Ovary (tissue), 9 donors: ENCODE measurements around the gene GSG1L2. TPM values are rescaled to one million over a fixed set of nuclear protein-coding genes. Genes with fewer than 3 reads are reported as not detected.

Experiments
- DNase-seq, 5 donors: peaks; one replicate each; pipeline ENCODE4 v3.0.0-alpha.2; 2019 to 2020
- H3K27ac ChIP-seq, 2 donors: fragments of 200-600 bp; one replicate each; pipeline versions ENCODE4 v1.5.1 to v1.8.0; 2019 to 2022
- H3K27me3 ChIP-seq: fragments of 200-600 bp; one replicate; pipeline ENCODE4 v1.8.0; 2022
- H3K36me3 ChIP-seq: fragments of 200-600 bp; sonication (generic); one replicate; pipeline ENCODE4 v1.5.1; 2019
- H3K4me1 ChIP-seq: one replicate; pipeline ENCODE4 v1.8.1; 2013; ENCODE audit warnings: mild to moderate bottlenecking, moderate library complexity; ENCODE audit not compliant: insufficient read depth
- H3K4me3 ChIP-seq: fragments of 200-600 bp; sonication (generic); one replicate; pipeline ENCODE4 v1.5.1; 2017
- H3K9me3 ChIP-seq, 2 donors: fragments of 200-600 bp in 1 of 2; sonication (generic) in 1 of 2; one replicate each; pipeline versions ENCODE4 v1.5.1 to v1.8.1; 2013 to 2019; ENCODE audit warnings: mild to moderate bottlenecking in 1 of 2, moderate library complexity in 1 of 2
- CTCF ChIP-seq, 3 donors: fragments of 450-650 bp in 2 of 3; fragments of 200-600 bp in 1 of 3; IDR thresholded peaks; one replicate each; pipeline versions ENCODE4 v1.5.1 to v1.8.0; 2016 to 2022; ENCODE audit warnings: antibody characterized with exemption in 3 of 3, mild to moderate bottlenecking in 1 of 3
- EP300 ChIP-seq: sonication (generic); formaldehyde crosslinking; IDR thresholded peaks from one replicate; pipeline ENCODE4 v1.6.1; 2017; ENCODE audit warnings: antibody characterized with exemption
- POLR2A ChIP-seq: fragments of 450-650 bp; IDR thresholded peaks from one replicate; pipeline ENCODE4 v1.6.1; 2017; ENCODE audit warnings: antibody characterized with exemption, mild to moderate bottlenecking, moderate library complexity
- WGBS, 3 donors: extraction: QIAGEN DNeasy Blood & Tissue Kit in 1 of 3; methylation state at CpG; one replicate each; pipeline versions ENCODE4 v1.1.5 to v1.1.7; 2013 to 2017; 5-methylcytosine and 5-hydroxymethylcytosine counted together
- intact Hi-C, 4 donors: fragments of 100-400 bp; cut with DNase I; formaldehyde crosslinking; loops; one replicate each; pipeline versions ENCODE4 v1.11.0 to v1.15.1; 2022 to 2023
- polyA plus RNA-seq, 2 donors: library from polyadenylated mRNA; stranded (reverse); fragments of 200-250 nt in 1 of 2; fragments of 350-450 nt in 1 of 2; fragmentation: Illumina TruSeq in 1 of 2; extraction: RNeasy Lipid Tissue Mini Kit (QIAGEN cat#74804) in 1 of 2; gene quantifications; one replicate each; pipeline ENCODE4 v1.2.3, GENCODE V29; 2013 to 2014
- total RNA-seq, 7 donors: library from RNA; depleted of rRNA in 2 of 7; stranded (reverse); fragments of >200 nt in 2 of 7; fragmentation: NEBNext Ultra II Directional in 3 of 7; extraction: Animal tissue kit (Norgen Biotek cat#: 25700) in 3 of 7; gene quantifications; one replicate each; pipeline versions ENCODE4 v1.1.0 to v1.2.4, GENCODE V29; 2016 to 2023
- donor health status: DM: no; HTN: no; CAD: no; lungs with moderate emphysema.
- donor health status: DM: no; HTN: no; CAD: no.
- donor health status: Bipolar disorder and iron deficiency.
- donor health status: DM: yes; HTN: yes; CAD: no.
- donor health status: DM: no; HTN: no; CAD: no.
- donor health status: DM: yes; HTN: yes; CAD: no.

Gene GSG1L2
- total and polyA plus RNA-seq, 9 donors: not detected

DNA sequence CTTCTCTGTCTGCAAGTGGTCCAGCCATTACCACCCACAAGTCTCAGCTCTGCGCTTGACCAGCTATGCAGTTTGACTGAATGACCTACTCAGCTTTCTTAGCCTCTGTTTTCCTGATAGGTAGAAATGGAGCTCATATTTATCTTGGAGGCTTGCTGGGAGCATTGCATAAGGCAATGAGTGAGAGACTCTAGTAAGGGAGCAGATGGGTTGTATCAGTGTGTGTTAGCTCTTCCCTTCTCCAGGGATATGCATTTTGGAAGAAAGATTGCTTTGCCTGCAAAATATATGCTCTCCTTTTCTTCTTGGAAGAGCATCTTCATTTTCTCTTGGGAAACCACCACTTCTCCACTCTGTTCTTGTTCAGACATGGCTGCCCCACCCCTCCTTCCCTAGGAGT, 56.6 kb downstream of the GSG1L2 start:
- H3K27me3 ChIP-seq: no peaks in the 10 kb centered on the region
- 80 to 96% (median 93%) methylated on average over 1 of the region's 1 CpG for WGBS, 3 donors
- H3K4me1 ChIP-seq: no peaks in the 10 kb centered on the region
- no peak overlapping the region for H3K27ac ChIP-seq
- no peaks in the 10 kb centered on the region for H3K9me3 ChIP-seq
- no peaks in the 10 kb centered on the region for H3K36me3 ChIP-seq
- DNase-seq: no peak
- no peak overlapping the region for H3K4me3 ChIP-seq
- TF ChIP-seq EP300 (no peak), CTCF (IDR thresholded peaks at IDR 0.05) (no peak), POLR2A (no peak)
- intact Hi-C loops: no loop called here

GRCh38 chr17:9763643-9764042, 58.2 kb downstream of the GSG1L2 start:
- H3K4me1 ChIP-seq: no peaks in the 10 kb centered on the region
- intact Hi-C loops: no loop called here
- 31 to 48% (median 44%) methylated on average over 4 of the region's 4 CpGs for WGBS, 3 donors
- H3K27ac ChIP-seq: no peak overlapping the region
- H3K9me3 ChIP-seq: no peaks in the 10 kb centered on the region
- H3K36me3 ChIP-seq: no peaks in the 10 kb centered on the region
- H3K4me3 ChIP-seq: no peak overlapping the region
- no peak for TF ChIP-seq POLR2A
- no peak for TF ChIP-seq CTCF (IDR thresholded peaks at IDR 0.05)
- TF ChIP-seq EP300: no peak
- H3K27me3 ChIP-seq: no peaks in the 10 kb centered on the region
- no peak for DNase-seq

- TF ChIP-seq POLR2A (no peak), EP300 (no peak), CTCF (IDR thresholded peaks at IDR 0.05) (no peak)
- Histone ChIP-seq H3K4me1 (no peaks in the 10 kb centered on the region), H3K4me3 (no peak overlapping the region), H3K9me3 (no peaks in the 10 kb centered on the region), H3K27me3 (no peaks in the 10 kb centered on the region), H3K36me3 (no peaks in the 10 kb centered on the region), H3K27ac (no peak overlapping the region)
- DNase-seq: no peak
- WGBS, 3 donors: 77 to 95% (median 91%) methylated on average over 1 of the region's 1 CpG
- intact Hi-C loops: no loop called here
Measured at GRCh38 chr17:9760266-9760665, 61.6 kb downstream of the GSG1L2 start.

- Histone ChIP-seq H3K27ac (no peak overlapping the region), H3K4me3 (no peak overlapping the region), H3K27me3 (no peaks in the 10 kb centered on the region), H3K9me3 (peaks cover 0 to 3% of the 10 kb centered on the region in 2 donors), H3K4me1 (no peaks in the 10 kb centered on the region), H3K36me3 (no peaks in the 10 kb centered on the region)
- DNase-seq: no peak
- intact Hi-C loops: loop anchor here in 1 of 4 donors (10.0 kb wide), 1 partner anchor 140 kb away; no protein-coding TSS in a partner anchor
- TF ChIP-seq CTCF (IDR thresholded peaks at IDR 0.05) (no peak), EP300 (no peak), POLR2A (no peak)
- 60 to 75% (median 74%) methylated on average over 3 of the region's 3 CpGs for WGBS, 3 donors
Measured at GRCh38 chr17:9755083-9755482, 66.8 kb downstream of the GSG1L2 start.

Other genes starting within 250 kb of the GSG1L2 start
- 10 to 100 TPM; 45.2 to 67.8 (median 53.8) TPM for gene STX8, start 246.3 kb downstream of the GSG1L2 start, total RNA-seq
- 100 to 1,000 TPM in 1 of 2 donors, 10 to 100 TPM in 1; 37.6 to 112 TPM for gene STX8, start 246.3 kb downstream of the GSG1L2 start, polyA plus RNA-seq
- gene CFAP52, start 245.4 kb downstream of the GSG1L2 start, total RNA-seq: 10 to 100 TPM in 1 of 7 donors, 1 to 10 TPM in 5, under 1 TPM in 1; 0.45 to 46.6 (median 1.5) TPM
- under 1 TPM; 0.18 to 0.35 TPM for gene CFAP52, start 245.4 kb downstream of the GSG1L2 start, polyA plus RNA-seq
- gene USP43, start 176.6 kb downstream of the GSG1L2 start, total RNA-seq: 10 to 100 TPM in 1 of 7 donors, 1 to 10 TPM in 2, under 1 TPM in 3, not detected in 1; 0.15 to 11.1 (median 0.88) TPM
- gene USP43, start 176.6 kb downstream of the GSG1L2 start, polyA plus RNA-seq: under 1 TPM; 0.13 to 0.18 TPM
- not detected for gene DHRS7C, start 30.5 kb downstream of the GSG1L2 start, total RNA-seq
- gene DHRS7C, start 30.5 kb downstream of the GSG1L2 start, polyA plus RNA-seq: not detected
- gene GLP2R, start 3.8 kb upstream of the GSG1L2 start, total RNA-seq: 1 to 10 TPM in 1 of 7 donors, under 1 TPM in 6; 0.18 to 1.0 (median 0.57) TPM
- gene GLP2R, start 3.8 kb upstream of the GSG1L2 start, polyA plus RNA-seq: 1 to 10 TPM in 1 of 2 donors, under 1 TPM in 1; 0.50 to 3.4 TPM
- gene RCVRN, start 83.2 kb upstream of the GSG1L2 start, total RNA-seq: under 1 TPM in 2 of 7 donors, not detected in 5; 0.22 to 0.82 TPM
- under 1 TPM in 1 of 2 donors, not detected in 1; 0.40 TPM for gene RCVRN, start 83.2 kb upstream of the GSG1L2 start, polyA plus RNA-seq